Adrenal gland (tissue), 5 donors: ENCODE data around the gene UCMA.

Source experiments
- POLR2A ChIP-seq, 2 donors: fragments of 450-650 bp; IDR thresholded peaks; one replicate each; pipeline ENCODE4 v1.6.1; 2017; ENCODE audit warnings: antibody characterized with exemption in 2 of 2, mild to moderate bottlenecking in 2 of 2, moderate library complexity in 1 of 2
- TF ChIP-seq, protein P1 (sequence below), 6 experiments: fragments of 450-650 bp in 4 of 6; fragments of 200-600 bp in 2 of 6; sonication (generic) in 1 of 6; IDR thresholded peaks; 1 replicate in 5 of 6; 2 replicates in 1 of 6; pipeline versions ENCODE4 v1.5.1 to v1.8.0; 2016 to 2021; ENCODE audit warnings: antibody characterized with exemption in 6 of 6, mild to moderate bottlenecking in 2 of 6, moderate library complexity in 1 of 6
- donor health status: DM: no; HTN: no; CAD: no.

GRCh38 chr10:13195016-13195415 lies 39.2 kb downstream of the UCMA start:
- TF ChIP-seq, protein P1, sequence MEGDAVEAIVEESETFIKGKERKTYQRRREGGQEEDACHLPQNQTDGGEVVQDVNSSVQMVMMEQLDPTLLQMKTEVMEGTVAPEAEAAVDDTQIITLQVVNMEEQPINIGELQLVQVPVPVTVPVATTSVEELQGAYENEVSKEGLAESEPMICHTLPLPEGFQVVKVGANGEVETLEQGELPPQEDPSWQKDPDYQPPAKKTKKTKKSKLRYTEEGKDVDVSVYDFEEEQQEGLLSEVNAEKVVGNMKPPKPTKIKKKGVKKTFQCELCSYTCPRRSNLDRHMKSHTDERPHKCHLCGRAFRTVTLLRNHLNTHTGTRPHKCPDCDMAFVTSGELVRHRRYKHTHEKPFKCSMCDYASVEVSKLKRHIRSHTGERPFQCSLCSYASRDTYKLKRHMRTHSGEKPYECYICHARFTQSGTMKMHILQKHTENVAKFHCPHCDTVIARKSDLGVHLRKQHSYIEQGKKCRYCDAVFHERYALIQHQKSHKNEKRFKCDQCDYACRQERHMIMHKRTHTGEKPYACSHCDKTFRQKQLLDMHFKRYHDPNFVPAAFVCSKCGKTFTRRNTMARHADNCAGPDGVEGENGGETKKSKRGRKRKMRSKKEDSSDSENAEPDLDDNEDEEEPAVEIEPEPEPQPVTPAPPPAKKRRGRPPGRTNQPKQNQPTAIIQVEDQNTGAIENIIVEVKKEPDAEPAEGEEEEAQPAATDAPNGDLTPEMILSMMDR (IDR thresholded peaks at IDR 0.05), result no peak
- no peak for TF ChIP-seq POLR2A (IDR thresholded peaks at IDR 0.05)
